ENCODE measurements around the gene RTP4. TPM values are rescaled to one million over a fixed set of nuclear protein-coding genes. Genes with fewer than 3 reads are reported as not detected.

RTP4 gene
- total RNA-seq, 1 experiment from 2014 or later: not detected

GRCh38 chr3:187359798-187360486 is 8.2 kb upstream of the RTP4 start:
- ATAC-seq: peak; percentile 47
- POLR2A ChIA-PET: no interaction called here
- Mint-ChIP-seq H3K9me3 (peaks cover under 1% of the 10 kb centered on the region; the same call in 1 of the 2 replicates), H3K36me3 (no peaks in the 10 kb centered on the region), H3K4me3 (no peak overlapping the region; the same call in 1 of the 2 replicates), H3K4me1 (peaks cover 57% of the 10 kb centered on the region), H3K27me3 (ENCODE audit: low read depth) (peaks cover 4% of the 10 kb centered on the region), H3K27ac (peak overlapping the region; percentile 96)
- CTCF ChIA-PET: interaction anchor here (1.1 to 3.4 kb wide), 2 partner anchors 41 to 319 kb away, joined by 4 to 26 read pairs; no protein-coding TSS in a partner anchor
- no peak for DNase-seq (ENCODE audit: low spot score)
- TF ChIP-seq PRRX2 (CRISPR knock-in tag; IDR thresholded peaks at IDR 0.05) (no peak), MAX (CRISPR knock-in tag; IDR thresholded peaks at IDR 0.05) (no peak), ZBTB21 (CRISPR knock-in tag; IDR thresholded peaks at IDR 0.05; ENCODE audit: borderline replicate concordance) (no peak), TEAD1 (CRISPR knock-in tag; IDR thresholded peaks at IDR 0.05) (no peak), MLX (CRISPR knock-in tag; IDR thresholded peaks at IDR 0.05) (no peak), ZNF232 (CRISPR knock-in tag; IDR thresholded peaks at IDR 0.05) (no peak), NFATC4 (CRISPR knock-in tag; IDR thresholded peaks at IDR 0.05) (no peak), FOXJ3 (CRISPR knock-in tag; IDR thresholded peaks at IDR 0.05; ENCODE audit: borderline replicate concordance) (no peak), CDX4 (CRISPR knock-in tag; IDR thresholded peaks at IDR 0.05; ENCODE audit: borderline replicate concordance) (no peak), GRHL2 (CRISPR knock-in tag; IDR thresholded peaks at IDR 0.05; ENCODE audit: insufficient replicate concordance, severe bottlenecking) (no peak), ZNF219 (CRISPR knock-in tag; IDR thresholded peaks at IDR 0.05; ENCODE audit: borderline replicate concordance) (no peak), ELF4 (CRISPR knock-in tag; IDR thresholded peaks at IDR 0.05; ENCODE audit: low read depth) (no peak), MXD4 (CRISPR knock-in tag; IDR thresholded peaks at IDR 0.05; ENCODE audit: borderline replicate concordance) (no peak), ATF1 (CRISPR knock-in tag; IDR thresholded peaks at IDR 0.05) (no peak), NR1H2 (CRISPR knock-in tag; IDR thresholded peaks at IDR 0.05) (no peak), ZSCAN18 (CRISPR knock-in tag; IDR thresholded peaks at IDR 0.05) (no peak), JAZF1 (CRISPR knock-in tag; IDR thresholded peaks at IDR 0.05) (no peak), NFYB (CRISPR knock-in tag; conservative IDR thresholded peaks at IDR 0.05; ENCODE audit: low read depth) (no peak)
- TF ChIP-seq, protein P1, sequence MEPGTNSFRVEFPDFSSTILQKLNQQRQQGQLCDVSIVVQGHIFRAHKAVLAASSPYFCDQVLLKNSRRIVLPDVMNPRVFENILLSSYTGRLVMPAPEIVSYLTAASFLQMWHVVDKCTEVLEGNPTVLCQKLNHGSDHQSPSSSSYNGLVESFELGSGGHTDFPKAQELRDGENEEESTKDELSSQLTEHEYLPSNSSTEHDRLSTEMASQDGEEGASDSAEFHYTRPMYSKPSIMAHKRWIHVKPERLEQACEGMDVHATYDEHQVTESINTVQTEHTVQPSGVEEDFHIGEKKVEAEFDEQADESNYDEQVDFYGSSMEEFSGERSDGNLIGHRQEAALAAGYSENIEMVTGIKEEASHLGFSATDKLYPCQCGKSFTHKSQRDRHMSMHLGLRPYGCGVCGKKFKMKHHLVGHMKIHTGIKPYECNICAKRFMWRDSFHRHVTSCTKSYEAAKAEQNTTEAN (CRISPR knock-in tag; IDR thresholded peaks at IDR 0.05): no peak
- TF ChIP-seq, protein P2, sequence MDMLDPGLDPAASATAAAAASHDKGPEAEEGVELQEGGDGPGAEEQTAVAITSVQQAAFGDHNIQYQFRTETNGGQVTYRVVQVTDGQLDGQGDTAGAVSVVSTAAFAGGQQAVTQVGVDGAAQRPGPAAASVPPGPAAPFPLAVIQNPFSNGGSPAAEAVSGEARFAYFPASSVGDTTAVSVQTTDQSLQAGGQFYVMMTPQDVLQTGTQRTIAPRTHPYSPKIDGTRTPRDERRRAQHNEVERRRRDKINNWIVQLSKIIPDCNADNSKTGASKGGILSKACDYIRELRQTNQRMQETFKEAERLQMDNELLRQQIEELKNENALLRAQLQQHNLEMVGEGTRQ (CRISPR knock-in tag; IDR thresholded peaks at IDR 0.05): no peak

GRCh38 chr3:187360596-187360995 is 7.6 kb upstream of the RTP4 start:
- peak; percentile 40 for ATAC-seq
- H3K9me3 Mint-ChIP-seq: peaks cover 4% of the 10 kb centered on the region; the same call in 1 of the 2 replicates
- no peak for DNase-seq (ENCODE audit: low spot score)
- H3K27ac Mint-ChIP-seq: peak overlapping the region; percentile 96
- POLR2A ChIA-PET: no interaction called here
- peaks cover 4% of the 10 kb centered on the region; the same call in 1 of the 2 replicates for H3K36me3 Mint-ChIP-seq
- H3K27me3 Mint-ChIP-seq (ENCODE audit: low read depth): peaks cover 9% of the 10 kb centered on the region
- peak overlapping the region; percentile 30 for H3K4me3 Mint-ChIP-seq
- CTCF ChIA-PET: interaction anchor here (1.1 to 3.4 kb wide), 2 partner anchors 41 to 319 kb away, joined by 4 to 26 read pairs; no protein-coding TSS in a partner anchor
- H3K4me1 Mint-ChIP-seq: peaks cover 61% of the 10 kb centered on the region
- TF ChIP-seq ZNF219 (CRISPR knock-in tag; IDR thresholded peaks at IDR 0.05; ENCODE audit: borderline replicate concordance) (no peak), ATF1 (CRISPR knock-in tag; IDR thresholded peaks at IDR 0.05) (no peak), JUN (CRISPR knock-in tag; IDR thresholded peaks at IDR 0.05) (no peak), TCF7 (CRISPR knock-in tag; IDR thresholded peaks at IDR 0.05; ENCODE audit: low read depth) (no peak), ERG (CRISPR knock-in tag; IDR thresholded peaks at IDR 0.05) (no peak)
- TF ChIP-seq, protein P3, sequence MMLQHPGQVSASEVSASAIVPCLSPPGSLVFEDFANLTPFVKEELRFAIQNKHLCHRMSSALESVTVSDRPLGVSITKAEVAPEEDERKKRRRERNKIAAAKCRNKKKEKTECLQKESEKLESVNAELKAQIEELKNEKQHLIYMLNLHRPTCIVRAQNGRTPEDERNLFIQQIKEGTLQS (CRISPR knock-in tag; conservative IDR thresholded peaks at IDR 0.05): no peak

Data from WTC11 (cell line).